Neutrophil (primary cell): ENCODE data around the gene HHAT.
"Not testable (repeated sequence)": the region's sequence is repeated elsewhere in the genome, so short reads cannot be mapped to it uniquely, and the experiment has no call there.

Experiments
- H3K27ac ChIP-seq: fragments of 200-600 bp; sonication (generic); 2 replicates; pipeline ENCODE4 v1.5.1; 2016; ENCODE audit warnings: mild to moderate bottlenecking, moderate library complexity
- H3K27me3 ChIP-seq: fragments of 200-600 bp; sonication (generic); 2 replicates; pipeline ENCODE4 v1.6.0; 2016; ENCODE audit warnings: mild to moderate bottlenecking
- H3K36me3 ChIP-seq: fragments of 200-600 bp; sonication (generic); 2 replicates; pipeline ENCODE4 v1.5.1; 2017
- H3K4me1 ChIP-seq, 2 experiments: fragments of 200-600 bp in 1 of 2; sonication (generic) in 1 of 2; 1 replicate in 1 of 2; 2 replicates in 1 of 2; pipeline versions ENCODE4 v1.5.1 to v1.6.1; 2013 to 2016; ENCODE audit warnings: low read depth in 1 of 2, low read length in 1 of 2, mild to moderate bottlenecking in 1 of 2, moderate library complexity in 1 of 2; ENCODE audit not compliant: control insufficient read depth in 1 of 2, insufficient read depth in 1 of 2
- H3K4me3 ChIP-seq, 2 experiments: fragments of 200-600 bp in 1 of 2; sonication (generic) in 1 of 2; 1 replicate in 1 of 2; 2 replicates in 1 of 2; pipeline ENCODE4 v1.5.1; 2013 to 2016; ENCODE audit warnings: low read depth in 1 of 2, low read length in 1 of 2, mild to moderate bottlenecking in 1 of 2, moderate library complexity in 1 of 2
- H3K9me3 ChIP-seq: fragments of 200-600 bp; sonication (generic); 2 replicates; pipeline ENCODE4 v1.5.1; 2016
- CTCF ChIP-seq: fragments of 200-600 bp; sonication (generic); IDR thresholded peaks from 2 replicates; pipeline ENCODE4 v1.5.1; 2016; ENCODE audit warnings: antibody characterized with exemption

Gene HHAT

DNA sequence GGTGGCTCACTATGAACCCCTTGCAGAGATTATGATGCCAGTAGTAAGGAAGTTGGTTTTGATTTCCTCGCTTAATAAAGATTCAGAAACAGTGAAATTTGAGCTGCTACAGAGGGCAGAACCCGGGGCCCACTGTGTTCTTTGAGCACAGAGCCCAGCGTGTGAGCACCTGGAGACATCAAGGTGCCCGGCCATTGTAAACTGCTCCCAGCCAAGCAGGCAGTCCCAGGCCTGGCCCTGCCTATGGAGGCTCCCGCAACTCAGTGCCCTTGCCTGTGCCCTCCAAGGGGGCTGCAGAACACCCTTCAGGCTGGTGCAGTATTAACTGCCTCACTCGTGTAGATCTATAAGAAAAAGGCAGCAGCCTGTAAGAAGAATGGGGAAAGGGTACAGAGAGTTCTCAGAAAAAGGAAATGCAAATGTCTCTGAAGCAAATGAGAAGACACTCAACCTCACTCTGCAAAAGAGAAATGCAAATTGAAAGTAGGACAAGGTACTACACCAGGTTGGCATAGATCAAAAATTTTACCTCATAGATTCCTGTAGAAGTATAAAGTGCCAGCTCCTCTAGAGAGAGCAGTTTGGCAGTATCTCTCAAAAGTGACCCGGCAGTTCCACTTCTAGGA, 323.7 kb downstream of the HHAT start:
- no peak for TF ChIP-seq CTCF
- H3K27ac ChIP-seq = no peak overlapping the region
- no peaks in the 10 kb centered on the region for H3K27me3 ChIP-seq
- H3K4me3 ChIP-seq = no peak overlapping the region
- no peaks in the 10 kb centered on the region for H3K36me3 ChIP-seq
- H3K9me3 ChIP-seq = no peaks in the 10 kb centered on the region
- no peaks in the 10 kb centered on the region for H3K4me1 ChIP-seq

GRCh38 chr1:210653771-210654170, 325.1 kb downstream of the HHAT start:
- no peaks in the 10 kb centered on the region for H3K9me3 ChIP-seq
- no peak overlapping the region for H3K4me3 ChIP-seq
- H3K27ac ChIP-seq = no peak overlapping the region
- H3K27me3 ChIP-seq = no peaks in the 10 kb centered on the region
- no peak for TF ChIP-seq CTCF
- H3K4me1 ChIP-seq = no peaks in the 10 kb centered on the region
- H3K36me3 ChIP-seq = no peaks in the 10 kb centered on the region

DNA sequence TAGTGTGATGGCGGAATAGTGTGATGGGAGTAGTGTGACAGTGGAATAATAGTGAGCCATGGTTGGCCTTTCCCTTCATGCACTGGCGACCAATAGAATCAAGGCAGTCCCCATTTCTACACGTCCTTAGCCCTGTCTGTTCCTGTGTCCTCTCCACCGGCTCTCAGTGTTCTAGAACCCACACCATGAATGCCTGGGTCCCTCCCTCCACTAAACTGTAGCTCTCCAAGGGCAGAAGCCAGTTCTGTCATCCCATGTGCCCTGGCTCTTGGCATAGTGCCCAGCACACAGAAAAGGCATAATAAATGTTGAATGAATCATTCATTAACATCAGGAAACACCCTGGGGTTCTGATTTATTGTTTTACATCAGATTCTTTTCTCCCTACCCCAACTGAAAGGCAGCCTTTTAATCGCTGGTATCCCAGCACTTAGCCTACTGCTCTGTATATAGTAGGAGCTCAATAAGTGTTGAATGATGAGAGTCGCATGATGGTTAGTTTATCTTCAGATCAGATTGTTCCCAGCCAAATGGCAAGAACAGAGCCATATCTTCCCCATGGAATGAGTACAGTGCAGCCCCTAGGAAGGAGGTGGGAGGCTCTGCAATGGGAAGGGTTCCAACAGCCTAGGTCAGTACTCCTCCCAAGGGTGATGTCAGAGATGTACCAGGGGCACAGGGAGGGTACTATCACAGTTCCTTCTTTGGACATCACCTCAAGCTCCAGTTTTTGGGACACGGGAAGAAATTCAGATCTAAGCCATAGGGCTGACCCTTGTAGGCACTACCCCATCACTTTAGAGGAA, 325.7 kb downstream of the HHAT start:
- Histone ChIP-seq H3K4me1 (no peaks in the 10 kb centered on the region), H3K27ac (no peak overlapping the region), H3K9me3 (no peaks in the 10 kb centered on the region), H3K27me3 (no peaks in the 10 kb centered on the region), H3K4me3 (no peak overlapping the region), H3K36me3 (no peaks in the 10 kb centered on the region)
- TF ChIP-seq CTCF = no peak

- Histone ChIP-seq H3K9me3 (no peaks in the 10 kb centered on the region), H3K27ac (no peak overlapping the region), H3K27me3 (no peaks in the 10 kb centered on the region), H3K4me1 (no peaks in the 10 kb centered on the region), H3K4me3 (no peak overlapping the region), H3K36me3 (no peaks in the 10 kb centered on the region)
- TF ChIP-seq CTCF = no peak
Observed at GRCh38 chr1:210655511-210655910, 326.8 kb downstream of the HHAT start.

- H3K4me3 ChIP-seq = no peak overlapping the region
- no peak for TF ChIP-seq CTCF
- H3K27me3 ChIP-seq = no peaks in the 10 kb centered on the region
- H3K4me1 ChIP-seq = no peaks in the 10 kb centered on the region
- H3K27ac ChIP-seq = no peak overlapping the region
- H3K36me3 ChIP-seq = no peaks in the 10 kb centered on the region
- no peaks in the 10 kb centered on the region for H3K9me3 ChIP-seq
Observed at GRCh38 chr1:210657806-210658205, 329.1 kb downstream of the HHAT start.

DNA sequence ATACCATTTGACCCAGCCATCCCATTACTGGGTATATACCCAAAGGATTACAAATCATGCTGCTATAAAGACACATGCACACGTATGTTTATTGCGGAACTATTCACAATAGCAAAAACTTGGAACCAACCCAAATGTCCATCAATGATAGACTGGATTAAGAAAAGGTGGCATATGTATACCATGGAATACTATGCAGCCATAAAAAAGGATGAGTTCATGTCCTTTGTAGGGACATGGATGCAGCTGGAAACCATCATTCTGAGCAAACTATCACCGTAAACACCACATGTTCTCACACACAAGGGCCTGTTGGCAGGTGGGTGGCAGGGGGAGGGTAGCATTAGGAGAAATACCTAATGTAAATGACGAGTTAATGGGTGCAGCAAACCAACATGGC, 332.8 kb downstream of the HHAT start:
- H3K27ac ChIP-seq, H3K9me3 ChIP-seq, H3K36me3 ChIP-seq, H3K27me3 ChIP-seq, H3K4me3 ChIP-seq, H3K4me1 ChIP-seq: not testable (repeated sequence)
